Measurements from ENCODE around the gene NCOA1. TPM values are rescaled to one million over a fixed set of nuclear protein-coding genes. Genes with fewer than 3 reads are reported as not detected.

Gene NCOA1
- total RNA-seq (2013; cell fraction: nucleolus; rRNA removed): 60.6 and 70.3 TPM in 2 replicates
- total RNA-seq (2014; rRNA removed): 7.1 and 8.0 TPM in 2 replicates
- total RNA-seq (2014; rRNA removed; fragmentation: Illumina TruSeq; extraction: Trizol): 7.9 and 8.3 TPM in 2 replicates
- total RNA-seq (2021): 6.3 and 7.3 TPM in 2 replicates
- 7.8 TPM for polyA plus RNA-seq (2011; ENCODE audit: low read depth)
- polyA plus RNA-seq (2011; rRNA removed): 32.0 and 35.6 TPM in 2 replicates
- 23.4 and 24.4 TPM in 2 replicates for polyA plus RNA-seq (2011; cell fraction: cytosol; rRNA removed)
- 24.2 and 27.9 TPM in 2 replicates for polyA plus RNA-seq (2011; cell fraction: nucleus; rRNA removed)
- 9.6 and 10.4 TPM in 2 replicates for polyA plus RNA-seq (2012)
- 8.7 and 9.4 TPM in 2 replicates for polyA plus RNA-seq (2014; fragmentation: Illumina TruSeq; extraction: Trizol)
- polyA plus RNA-seq (2014; fragmentation: Nextera tagmentation; extraction: Ambion mirVana): 1 to 10 TPM; 1.9 to 3.3 TPM
- polyA plus RNA-seq (2014; rRNA removed): 4.8 and 5.1 TPM in 2 replicates
- 1 to 10 TPM; 1.8 to 2.4 TPM for polyA plus RNA-seq (2016; fragmentation: Nextera tagmentation; extraction: Ambion mirVana)
- 88.3 and 108 TPM in 2 replicates for polyA minus RNA-seq (2011; rRNA and poly(A)+ RNA removed)
- polyA minus RNA-seq (2011; cell fraction: cytosol; rRNA and poly(A)+ RNA removed): 19.0 and 19.9 TPM in 2 replicates
- 60.0 and 123 TPM in 2 replicates for polyA minus RNA-seq (2011; cell fraction: nucleus; rRNA and poly(A)+ RNA removed)
- Bru-seq, nascent RNA: percentile 74 among the genes with signal in this experiment
- percentile 74 among the genes with signal in this experiment for BruChase-seq, experiment 1, labeled RNA remaining after a 6-hour chase
- BruChase-seq, experiment 2, labeled RNA remaining after a 2-hour chase: percentile 74 among the genes with signal in this experiment
- long read RNA-seq, experiment 1, partial matches to known transcripts: 6 of 10 reads
- long read RNA-seq, experiment 1, other reads (novel, unspliced or antisense): 4 of 10 reads
- long read RNA-seq, experiment 2, partial matches to known transcripts: 36 of 41 reads
- long read RNA-seq, experiment 2, other reads (novel, unspliced or antisense): 5 of 41 reads

DNA sequence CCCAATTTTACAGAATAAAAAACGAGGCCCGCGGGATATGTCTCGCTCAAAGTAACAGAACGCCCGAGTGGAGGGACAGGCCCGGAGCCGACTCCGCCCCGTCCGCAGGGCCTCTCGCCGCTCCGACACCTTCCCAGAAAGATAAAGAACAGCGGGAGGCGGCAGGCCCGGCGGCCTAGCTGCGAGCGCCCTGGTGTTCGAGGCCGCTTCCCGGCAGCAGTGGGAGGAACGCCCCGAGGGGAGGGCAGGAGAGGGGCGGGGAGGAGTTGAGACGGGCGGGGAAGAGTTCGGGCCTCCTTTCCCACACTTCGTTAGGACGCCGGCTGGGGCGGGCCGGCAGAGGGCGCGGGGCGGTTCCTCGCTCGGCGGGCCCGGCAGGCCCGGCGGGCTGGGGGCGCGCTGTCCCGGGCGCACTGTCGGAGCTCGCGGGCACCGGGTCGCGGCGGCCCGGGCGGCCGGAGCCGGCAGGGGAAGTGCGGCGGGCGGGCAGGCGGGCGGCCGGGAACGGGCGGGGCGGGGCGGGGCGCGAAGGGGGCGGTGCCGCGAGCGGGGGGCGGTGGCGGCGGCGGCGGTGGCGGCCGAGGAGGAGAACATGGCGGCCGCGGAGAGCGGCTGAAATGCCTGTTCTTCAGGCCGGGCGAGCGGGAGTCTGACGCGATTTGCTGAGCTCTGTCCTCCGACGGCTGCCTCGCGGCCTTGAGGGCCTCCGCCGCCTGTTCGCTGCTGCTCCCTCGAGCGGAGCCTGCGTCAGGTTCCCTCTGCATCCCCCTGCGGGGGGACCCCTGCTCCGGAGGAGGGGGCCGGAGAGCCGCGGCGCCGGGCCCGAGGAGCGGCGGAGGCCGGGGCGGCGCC, at the start of gene NCOA1:
NCOA1 (plus strand) TSS at position 565 of the 852 bp plus-strand sequence. CDS start 167,424 bp downstream, outside the sequence.
- ChIA-PET POLR2A (interaction anchor here (0.7 to 1.1 kb wide), 2 partner anchors 16 to 96 kb away, joined by 3 to 6 read pairs; no protein-coding TSS in a partner anchor), CTCF (interaction anchor here (0.6 to 2.1 kb wide), 2 partner anchors 17 to 679 kb away, joined by 3 to 6 read pairs; no protein-coding TSS in a partner anchor), RAD21 (ENCODE audit: unreplicated experiment) (interaction anchor here (0.5 to 1.5 kb wide), 5 partner anchors 21 to 172 kb away, joined by 3 to 6 read pairs (median 3); no protein-coding TSS in a partner anchor), SMC1A (ENCODE audit: uncharacterized antibody, unreplicated experiment) (interaction anchor here (0.9 to 3.4 kb wide), 5 partner anchors 17 to 95 kb away, joined by 3 to 23 read pairs (median 5); no protein-coding TSS in a partner anchor)
- Histone ChIP-seq H4K20me1 (ENCODE audit: control insufficient read depth, insufficient read depth) (no peaks in the 10 kb centered on the region), H3K27ac (ENCODE audit: control insufficient read depth, insufficient read depth) (peak within 1 kb of the TSS; percentile 71), H3K36me3 (ENCODE audit: control insufficient read depth in 2 of 2, insufficient read depth in 2 of 2, low read length in 1 of 2) (no peaks in the 10 kb centered on the region), H3K9me3 (replicated peaks; ENCODE audit: control insufficient read depth, insufficient read depth, low read length) (no peaks in the 10 kb centered on the region), H3K4me3 (peak within 1 kb of the TSS; percentile 91), H3K4me2 (ENCODE audit: control insufficient read depth, insufficient read depth) (peak within 1 kb of the TSS; percentile 95), H2AFZ (ENCODE audit: control insufficient read depth, low read depth, low read length) (peak within 1 kb of the TSS; percentile 89), H3K4me1 (ENCODE audit: control insufficient read depth, insufficient read depth, low read length) (peaks cover 8% of the 10 kb centered on the region), H3K27me3 (replicated peaks in 1 of 2; ENCODE audit: control insufficient read depth in 2 of 2, insufficient read depth in 2 of 2, low read length in 1 of 2) (no peaks in the 10 kb centered on the region), H3K9ac (ENCODE audit: control insufficient read depth, insufficient read depth, low read length) (peak within 1 kb of the TSS; percentile 76), H3K79me2 (ENCODE audit: control insufficient read depth, insufficient read depth, low read length) (peaks cover 43% of the 10 kb centered on the region)
- no peak for DNase-seq (ENCODE audit: low read depth, low spot score)
- BruUV-seq (replicated peaks): no TSS peak
- in situ Hi-C loops (cut with MboI): no loop called here
- intact Hi-C loops (cut with micrococcal nuclease; ENCODE audit: unreplicated experiment): loop anchor here (5.0 to 10.0 kb wide), 2 partner anchors 86 to 304 kb away; partner anchors contain the start of genes CENPO and PTRHD1
- under 1% methylated on average over 51 of the region's 113 CpGs for WGBS (ENCODE audit: insufficient coverage, insufficient replicate concordance, low lambda C conversion rate, missing lambda C conversion rate)
- ATAC-seq: peak; percentile 83
- FAIRE-seq: no peak
- TF ChIP-seq TAF1 (IDR thresholded peaks at IDR 0.05; ENCODE audit: borderline replicate concordance, low read depth, low read length): peak; percentile 31; the same call in 1 of the 2 replicates
- TF ChIP-seq FOXK2 (IDR thresholded peaks at IDR 0.05): no peak
- peak; percentile 20; the same call in 1 of the 2 replicates for TF ChIP-seq RAD21 (IDR thresholded peaks at IDR 0.05; ENCODE audit: insufficient read depth, low read depth, low read length)
- TF ChIP-seq, protein P1, sequence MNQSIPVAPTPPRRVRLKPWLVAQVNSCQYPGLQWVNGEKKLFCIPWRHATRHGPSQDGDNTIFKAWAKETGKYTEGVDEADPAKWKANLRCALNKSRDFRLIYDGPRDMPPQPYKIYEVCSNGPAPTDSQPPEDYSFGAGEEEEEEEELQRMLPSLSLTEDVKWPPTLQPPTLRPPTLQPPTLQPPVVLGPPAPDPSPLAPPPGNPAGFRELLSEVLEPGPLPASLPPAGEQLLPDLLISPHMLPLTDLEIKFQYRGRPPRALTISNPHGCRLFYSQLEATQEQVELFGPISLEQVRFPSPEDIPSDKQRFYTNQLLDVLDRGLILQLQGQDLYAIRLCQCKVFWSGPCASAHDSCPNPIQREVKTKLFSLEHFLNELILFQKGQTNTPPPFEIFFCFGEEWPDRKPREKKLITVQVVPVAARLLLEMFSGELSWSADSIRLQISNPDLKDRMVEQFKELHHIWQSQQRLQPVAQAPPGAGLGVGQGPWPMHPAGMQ (IDR thresholded peaks at IDR 0.05; ENCODE audit: borderline replicate concordance): no peak
- TF ChIP-seq YY1 (IDR thresholded peaks at IDR 0.05; ENCODE audit: low read depth, low read length): peak; percentile 93
- TF ChIP-seq, protein P2, sequence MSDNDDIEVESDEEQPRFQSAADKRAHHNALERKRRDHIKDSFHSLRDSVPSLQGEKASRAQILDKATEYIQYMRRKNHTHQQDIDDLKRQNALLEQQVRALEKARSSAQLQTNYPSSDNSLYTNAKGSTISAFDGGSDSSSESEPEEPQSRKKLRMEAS (IDR thresholded peaks at IDR 0.05; ENCODE audit: low read depth, low read length): peak; percentile 14; the same call in 1 of the 2 replicates
- TF ChIP-seq CBX5 (IDR thresholded peaks at IDR 0.05; ENCODE audit: low read depth): 0 out of 2 replicates have a peak, but pooled peaks have one; percentile 13
- TF ChIP-seq BHLHE40 (IDR thresholded peaks at IDR 0.05; ENCODE audit: borderline replicate concordance in 1 of 2, low read depth in 2 of 2, low read length in 1 of 2): 0 out of 4 replicates have a peak, but pooled peaks of 1 of the 2 experiments have one; percentile 18
- TF ChIP-seq ASH2L (IDR thresholded peaks at IDR 0.05; ENCODE audit: borderline replicate concordance, low read depth): peak; percentile 43; the same call in 1 of the 2 replicates
- TF ChIP-seq SMAD5 (IDR thresholded peaks at IDR 0.05; ENCODE audit: low read depth): no peak
- no peak for TF ChIP-seq RFX5 (IDR thresholded peaks at IDR 0.05; ENCODE audit: low read depth, low read length)
- peak; percentile 89 for TF ChIP-seq POLR2A (IDR thresholded peaks at IDR 0.05; ENCODE audit: low read depth, low read length)
- no peak for TF ChIP-seq BRCA1 (IDR thresholded peaks at IDR 0.05; ENCODE audit: low read depth, low read length)
- 0 out of 2 replicates have a peak, but pooled peaks have one; percentile 3 for TF ChIP-seq SPI1 (IDR thresholded peaks at IDR 0.05; ENCODE audit: borderline replicate concordance, insufficient read depth, low read depth, low read length)

Measured in GM12878 (cell line).